C4-2B (cell line): ENCODE data around the gene DCAF5.

Experiments used
- H3K27ac ChIP-seq: fragments of 450-650 bp; 2 replicates; pipeline ENCODE4 v1.5.1; 2017
- CTCF ChIP-seq: fragments of 450-650 bp; conservative IDR thresholded peaks from 2 replicates; pipeline ENCODE4 v1.5.1; 2017; ENCODE audit warnings: mild to moderate bottlenecking
- ZFX ChIP-seq: fragments of 450-650 bp; IDR thresholded peaks from 2 replicates; pipeline ENCODE4 v1.6.1; 2017

Gene DCAF5

GRCh38 chr14:69039288-69039628 lies 113.7 kb downstream of the DCAF5 start:
- no peak overlapping the region for H3K27ac ChIP-seq

GRCh38 chr14:69038455-69039287 lies 114.2 kb downstream of the DCAF5 start:
- H3K27ac ChIP-seq, result no peak overlapping the region
- TF ChIP-seq CTCF, result no peak
- no peak for TF ChIP-seq ZFX

More at GRCh38 chr14:69039288-69039628, 113.7 kb downstream of the DCAF5 start:
- no peak for TF ChIP-seq CTCF
- TF ChIP-seq ZFX, result no peak

GRCh38 chr14:69037790-69038454 lies 115.0 kb downstream of the DCAF5 start:
- H3K27ac ChIP-seq, result no peak overlapping the region
- no peak for TF ChIP-seq ZFX
- no peak for TF ChIP-seq CTCF

- H3K27ac ChIP-seq, result no peak overlapping the region
- no peak for TF ChIP-seq CTCF
- no peak for TF ChIP-seq ZFX
Observed at GRCh38 chr14:69036757-69037506, 116.0 kb downstream of the DCAF5 start.

- no peak for TF ChIP-seq ZFX
- no peak for TF ChIP-seq CTCF
- H3K27ac ChIP-seq, result no peak overlapping the region
Observed at GRCh38 chr14:69034612-69035262, 118.2 kb downstream of the DCAF5 start.

GRCh38 chr14:69027242-69027913 lies 125.5 kb downstream of the DCAF5 start:
- TF ChIP-seq CTCF, result no peak
- TF ChIP-seq ZFX, result no peak
- H3K27ac ChIP-seq, result no peak overlapping the region
